AG09309 (cell line): Measurements from ENCODE around the gene ZEB2.

Experiments
- DNase-seq: peaks from one replicate; pipeline ENCODE4 v3.0.0-alpha.2; 2010; ENCODE audit warnings: low read depth
- H3K4me3 ChIP-seq: 2 replicates; pipeline ENCODE4 v1.5.1; 2011; ENCODE audit warnings: mild to moderate bottlenecking, low read depth, low read length, moderate library complexity; ENCODE audit not compliant: control insufficient read depth
- TF ChIP-seq, protein P1 (sequence below): IDR thresholded peaks from 2 replicates; pipeline ENCODE4 v1.5.1; 2011; ENCODE audit warnings: mild to moderate bottlenecking, low read depth, low read length, inconsistent platforms; ENCODE audit not compliant: insufficient read depth, control insufficient read depth; ENCODE audit errors: missing control alignments

The ZEB2 gene

DNA sequence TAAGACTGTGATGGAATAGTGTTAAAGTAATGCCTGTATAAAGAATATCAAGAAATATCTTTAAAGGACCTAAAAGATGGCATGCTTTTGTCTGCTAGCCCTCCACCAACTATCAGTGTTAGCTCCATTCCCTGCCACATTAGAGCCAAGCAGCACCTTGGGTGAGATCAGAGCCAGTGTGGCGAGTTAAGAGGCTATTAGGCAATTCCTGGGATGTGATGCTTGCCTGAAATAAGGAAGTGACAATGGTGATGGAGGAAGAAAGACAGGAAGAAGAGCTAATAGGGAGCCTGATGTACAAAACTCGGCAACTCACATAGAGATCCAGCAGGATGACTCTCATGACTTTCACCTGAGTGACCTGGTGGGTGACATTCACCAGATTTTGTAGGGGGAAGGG, 143.5 kb downstream of the ZEB2 start:
- no peak overlapping the region for H3K4me3 ChIP-seq
- DNase-seq = no peak
- TF ChIP-seq, protein P1, sequence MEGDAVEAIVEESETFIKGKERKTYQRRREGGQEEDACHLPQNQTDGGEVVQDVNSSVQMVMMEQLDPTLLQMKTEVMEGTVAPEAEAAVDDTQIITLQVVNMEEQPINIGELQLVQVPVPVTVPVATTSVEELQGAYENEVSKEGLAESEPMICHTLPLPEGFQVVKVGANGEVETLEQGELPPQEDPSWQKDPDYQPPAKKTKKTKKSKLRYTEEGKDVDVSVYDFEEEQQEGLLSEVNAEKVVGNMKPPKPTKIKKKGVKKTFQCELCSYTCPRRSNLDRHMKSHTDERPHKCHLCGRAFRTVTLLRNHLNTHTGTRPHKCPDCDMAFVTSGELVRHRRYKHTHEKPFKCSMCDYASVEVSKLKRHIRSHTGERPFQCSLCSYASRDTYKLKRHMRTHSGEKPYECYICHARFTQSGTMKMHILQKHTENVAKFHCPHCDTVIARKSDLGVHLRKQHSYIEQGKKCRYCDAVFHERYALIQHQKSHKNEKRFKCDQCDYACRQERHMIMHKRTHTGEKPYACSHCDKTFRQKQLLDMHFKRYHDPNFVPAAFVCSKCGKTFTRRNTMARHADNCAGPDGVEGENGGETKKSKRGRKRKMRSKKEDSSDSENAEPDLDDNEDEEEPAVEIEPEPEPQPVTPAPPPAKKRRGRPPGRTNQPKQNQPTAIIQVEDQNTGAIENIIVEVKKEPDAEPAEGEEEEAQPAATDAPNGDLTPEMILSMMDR = no peak

- H3K4me3 ChIP-seq = no peak overlapping the region
- TF ChIP-seq, protein P1 = no peak
- no peak for DNase-seq
Observed at GRCh38 chr2:144374163-144374661, 145.7 kb downstream of the ZEB2 start.

- H3K4me3 ChIP-seq = no peak overlapping the region
- no peak for DNase-seq
- TF ChIP-seq, protein P1 = no peak
Observed at GRCh38 chr2:144372410-144373080, 147.4 kb downstream of the ZEB2 start.

- H3K4me3 ChIP-seq = no peak overlapping the region
- no peak for DNase-seq
- TF ChIP-seq, protein P1 = no peak
Observed at GRCh38 chr2:144370937-144371584, 148.9 kb downstream of the ZEB2 start.

DNA sequence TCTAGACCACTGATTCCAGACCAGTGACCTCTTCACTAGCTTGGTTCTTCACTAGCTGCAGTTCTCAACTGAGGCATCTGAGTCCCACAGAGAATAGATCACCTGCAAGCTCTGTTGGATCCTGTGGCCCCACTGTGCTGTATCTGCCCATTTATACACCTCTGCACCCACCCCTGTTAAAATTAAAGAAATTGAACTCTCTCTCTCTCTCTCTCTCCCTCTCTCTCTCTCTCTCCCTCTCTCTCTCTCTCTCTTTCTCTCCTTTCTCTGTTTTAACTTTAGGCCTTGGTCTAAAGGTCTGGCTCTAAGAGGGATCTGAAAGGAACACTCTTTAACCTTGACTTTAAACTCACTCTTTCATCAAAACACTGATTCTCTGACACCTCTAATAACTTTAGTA, 150.5 kb downstream of the ZEB2 start:
- no peak overlapping the region for H3K4me3 ChIP-seq
- TF ChIP-seq, protein P1 = no peak
- DNase-seq = no peak

- no peak overlapping the region for H3K4me3 ChIP-seq
- TF ChIP-seq, protein P1 = no peak
- no peak for DNase-seq
Observed at GRCh38 chr2:144366825-144367429, 153.0 kb downstream of the ZEB2 start.
